D721Med (cell line): ENCODE results near the gene CBX3.
"Not testable (repeated sequence)": the region's sequence is repeated elsewhere in the genome, so short reads cannot be mapped to it uniquely, and the experiment has no call there.

Experiments
- DNase-seq: peaks from one replicate; pipeline ENCODE4 v3.0.0; 2011; ENCODE audit warnings: low spot score; ENCODE audit not compliant: insufficient read length
- FAIRE-seq: peaks from 2 replicates; lab custom pipeline; 2011; peaks lifted over from hg19 to GRCh38; lab: Jason Lieb, UNC
- TF ChIP-seq, protein P1 (sequence below): IDR thresholded peaks from 2 replicates; pipeline ENCODE4 v1.5.1; 2012; ENCODE audit warnings: mild to moderate bottlenecking, control low read depth; ENCODE audit not compliant: insufficient read depth; ENCODE audit errors: missing control alignments

The CBX3 gene

DNA sequence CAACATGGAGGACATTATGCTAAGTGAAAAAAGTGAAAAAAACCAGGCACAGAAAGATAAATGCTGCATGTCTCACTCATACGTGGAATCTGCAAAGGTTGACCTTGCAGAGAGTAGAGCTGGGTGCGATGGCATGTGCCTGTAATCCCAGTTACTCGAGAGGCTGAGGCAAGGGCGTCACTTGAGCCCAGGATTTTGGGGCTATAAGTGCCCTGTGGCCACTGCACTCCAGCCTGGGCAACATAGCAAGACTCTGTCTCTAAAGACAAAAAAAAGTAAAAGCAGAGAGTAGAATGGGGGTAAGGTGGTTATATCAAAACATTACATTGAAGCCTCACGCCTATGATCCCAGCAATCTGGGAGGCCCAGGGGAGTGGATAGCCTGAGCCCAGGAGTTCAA, 22.8 kb downstream of the CBX3 start:
- TF ChIP-seq, protein P1, sequence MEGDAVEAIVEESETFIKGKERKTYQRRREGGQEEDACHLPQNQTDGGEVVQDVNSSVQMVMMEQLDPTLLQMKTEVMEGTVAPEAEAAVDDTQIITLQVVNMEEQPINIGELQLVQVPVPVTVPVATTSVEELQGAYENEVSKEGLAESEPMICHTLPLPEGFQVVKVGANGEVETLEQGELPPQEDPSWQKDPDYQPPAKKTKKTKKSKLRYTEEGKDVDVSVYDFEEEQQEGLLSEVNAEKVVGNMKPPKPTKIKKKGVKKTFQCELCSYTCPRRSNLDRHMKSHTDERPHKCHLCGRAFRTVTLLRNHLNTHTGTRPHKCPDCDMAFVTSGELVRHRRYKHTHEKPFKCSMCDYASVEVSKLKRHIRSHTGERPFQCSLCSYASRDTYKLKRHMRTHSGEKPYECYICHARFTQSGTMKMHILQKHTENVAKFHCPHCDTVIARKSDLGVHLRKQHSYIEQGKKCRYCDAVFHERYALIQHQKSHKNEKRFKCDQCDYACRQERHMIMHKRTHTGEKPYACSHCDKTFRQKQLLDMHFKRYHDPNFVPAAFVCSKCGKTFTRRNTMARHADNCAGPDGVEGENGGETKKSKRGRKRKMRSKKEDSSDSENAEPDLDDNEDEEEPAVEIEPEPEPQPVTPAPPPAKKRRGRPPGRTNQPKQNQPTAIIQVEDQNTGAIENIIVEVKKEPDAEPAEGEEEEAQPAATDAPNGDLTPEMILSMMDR = no peak
- no peak for FAIRE-seq
- no peak for DNase-seq

DNA sequence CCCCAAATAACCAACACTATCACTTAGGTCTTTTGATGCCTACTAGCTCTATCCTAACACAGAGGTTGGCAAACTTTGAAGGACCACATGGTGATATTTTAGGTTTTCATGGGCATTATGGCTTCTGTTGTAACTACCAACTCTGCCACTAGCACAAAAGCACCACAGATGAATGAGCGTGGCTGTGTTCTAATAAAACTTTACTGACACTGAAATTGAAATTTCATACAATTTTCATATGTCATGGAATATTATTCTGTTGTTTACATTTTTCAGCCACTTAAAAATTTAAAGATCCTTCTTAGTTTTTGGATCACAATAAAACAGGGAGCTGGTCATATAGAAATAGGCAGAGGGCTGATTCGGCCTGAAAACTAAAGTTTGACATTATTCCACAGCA, 26.4 kb downstream of the CBX3 start:
- no peak for FAIRE-seq
- TF ChIP-seq, protein P1 = no peak

DNA sequence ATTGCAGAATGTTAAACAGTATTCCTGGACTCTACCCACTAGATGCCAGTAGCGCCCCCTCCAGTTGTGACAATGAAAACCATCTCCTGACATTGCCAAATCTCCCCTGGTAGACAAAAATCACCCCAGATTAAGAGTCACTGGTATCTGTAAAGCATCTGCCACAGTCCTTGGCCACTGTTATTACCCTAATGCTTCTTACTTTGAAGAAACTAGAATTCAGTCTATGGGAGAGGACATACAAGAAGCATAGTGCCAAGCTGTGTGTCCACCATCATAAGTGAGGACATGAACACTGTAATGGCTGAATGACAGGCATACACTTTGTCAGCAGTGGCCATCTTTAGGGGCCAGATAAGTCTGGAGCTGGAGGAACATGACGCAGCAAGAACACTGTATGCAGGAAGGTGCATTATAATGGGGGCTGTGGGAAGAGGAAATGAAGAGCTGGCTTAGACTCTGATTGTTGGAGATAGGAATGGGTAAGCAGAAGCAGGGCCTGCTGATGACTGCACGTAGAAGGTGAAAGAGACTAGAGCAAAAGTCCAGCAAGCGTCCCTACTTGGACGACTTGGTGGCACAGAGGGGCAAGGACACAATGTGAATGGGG, 32.5 kb downstream of the CBX3 start:
- no peak for DNase-seq
- FAIRE-seq = no peak
- TF ChIP-seq, protein P1 = no peak

More for the DNA sequence above, 26.4 kb downstream of the CBX3 start:
- no peak for DNase-seq

DNA sequence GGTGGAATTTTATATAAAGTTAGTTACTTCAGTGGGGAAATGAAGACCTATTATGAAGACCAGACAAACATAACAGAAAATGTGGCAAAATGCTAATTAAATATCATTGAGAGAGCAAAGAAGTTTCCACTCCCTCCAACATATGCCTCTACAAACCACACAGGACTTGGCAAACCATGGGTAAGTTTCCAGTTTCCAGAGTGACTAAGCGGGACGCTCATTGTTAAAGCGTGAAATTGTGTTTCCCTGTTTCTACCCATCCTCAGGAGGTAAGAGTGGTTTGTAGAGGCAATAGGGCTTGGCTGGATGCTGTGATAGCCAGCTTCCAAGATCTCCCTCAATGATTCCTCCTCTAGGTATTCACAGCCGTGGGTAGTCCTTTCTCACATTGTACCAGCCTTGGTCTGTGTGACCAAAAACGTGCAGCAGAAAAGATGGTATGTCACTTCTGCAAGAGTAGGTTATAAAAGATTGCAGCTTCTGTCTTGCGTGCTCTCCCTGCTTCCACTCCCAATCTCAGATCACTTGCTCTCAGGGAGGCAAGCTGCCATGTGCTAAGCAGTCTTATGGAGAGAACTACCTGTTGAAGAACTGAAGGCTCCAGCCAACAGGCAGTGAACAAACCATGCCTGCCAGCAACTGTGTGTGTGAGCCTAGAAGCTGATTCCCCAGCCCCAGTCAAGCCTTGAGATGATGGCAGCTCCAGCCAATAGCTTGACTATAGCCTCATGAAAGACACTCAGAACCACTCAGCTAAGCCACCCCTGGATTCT, 35.7 kb downstream of the CBX3 start:
- TF ChIP-seq, protein P1 = no peak
- DNase-seq (no peak), FAIRE-seq (no peak)

DNA sequence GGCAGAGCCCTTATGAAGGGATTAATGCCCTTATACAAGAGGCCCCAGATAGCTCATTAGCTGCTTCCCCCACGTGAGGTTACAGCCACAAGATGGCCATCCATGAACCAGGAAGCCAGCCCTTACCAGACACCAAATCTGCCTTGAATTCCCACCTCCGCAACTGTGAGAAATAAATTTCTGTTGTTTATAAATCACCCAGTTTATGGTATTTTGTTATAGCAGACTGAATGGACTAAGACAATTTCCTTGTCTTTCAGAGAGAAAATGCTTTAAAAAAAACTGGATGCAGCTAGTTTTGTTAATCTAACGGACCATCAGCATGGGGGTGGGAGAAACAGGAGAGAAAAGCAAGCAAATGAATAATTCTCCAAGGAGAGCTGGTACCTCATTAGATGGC, 36.5 kb downstream of the CBX3 start:
- no peak for DNase-seq
- TF ChIP-seq, protein P1 = no peak
- FAIRE-seq = no peak

DNA sequence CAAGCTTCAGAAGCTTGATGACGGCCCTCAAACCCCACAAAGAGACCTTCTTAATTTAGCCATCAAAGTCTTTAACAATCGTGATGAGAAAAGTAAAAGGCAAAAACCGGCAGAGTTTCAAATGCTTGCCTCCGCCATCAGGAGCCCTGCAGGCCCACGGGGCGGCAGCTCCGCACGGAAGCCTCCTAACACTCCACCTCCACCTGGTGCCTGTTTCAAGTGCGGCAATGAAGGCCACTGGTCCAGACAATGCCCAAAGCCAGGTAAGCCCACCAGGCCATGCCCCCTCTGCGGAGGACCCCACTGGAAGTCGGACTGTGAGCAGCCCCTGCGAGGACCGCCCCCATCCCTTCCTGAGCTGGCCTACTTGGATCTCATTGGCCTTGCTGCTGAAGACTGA, 43.6 kb downstream of the CBX3 start:
- TF ChIP-seq, protein P1 = no peak
- no peak for DNase-seq
- no peak for FAIRE-seq

DNA sequence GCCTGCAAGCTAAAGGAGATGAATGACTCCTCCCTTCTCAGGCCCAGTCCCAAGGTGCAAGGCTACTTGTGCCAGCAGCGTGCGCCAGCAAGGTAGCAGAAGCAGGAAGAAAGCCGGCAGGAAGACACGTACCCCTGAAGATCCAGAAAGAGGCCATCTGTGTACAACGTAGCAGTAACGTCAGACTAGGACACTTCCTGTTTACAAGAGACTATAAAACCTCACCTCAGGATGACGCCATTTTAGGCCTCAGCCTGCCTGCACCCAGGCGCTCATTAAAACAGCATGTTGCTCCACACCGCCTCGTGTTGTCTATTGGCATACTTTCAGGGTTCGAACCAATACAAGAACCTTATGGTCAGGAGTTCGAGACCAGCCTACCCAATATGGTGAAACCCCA, 48.7 kb downstream of the CBX3 start:
- FAIRE-seq (no peak), DNase-seq (no peak)
- TF ChIP-seq, protein P1 = no peak

DNA sequence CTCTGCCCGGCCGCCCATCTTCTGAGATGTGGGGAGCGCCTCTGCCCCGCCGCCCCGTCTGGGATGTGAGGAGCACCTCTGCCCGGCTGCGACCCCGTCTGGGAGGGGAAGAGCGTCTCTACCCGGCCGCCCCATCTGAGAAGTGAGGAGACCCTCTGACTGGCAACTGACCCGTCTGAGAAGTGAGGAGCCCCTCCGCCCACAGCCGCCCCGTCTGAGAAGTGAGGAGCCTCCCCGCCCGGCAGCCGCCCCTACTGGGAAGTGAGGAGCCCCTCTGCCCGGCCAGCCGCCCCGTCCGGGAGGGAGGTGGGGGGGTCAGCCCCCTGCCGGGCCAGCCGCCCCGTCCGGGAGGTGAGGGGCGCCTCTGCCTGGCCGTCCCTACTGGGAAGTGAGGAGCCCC, 60.3 kb downstream of the CBX3 start:
- not testable (repeated sequence) for DNase-seq, FAIRE-seq
